K562 (cell line): ENCODE results near the gene KCNQ2. TPM values are rescaled to one million over a fixed set of nuclear protein-coding genes. Genes with fewer than 3 reads are reported as not detected.
A peak's percentile ranks its signal among the peaks of the same experiment; 100 is the strongest.

Experiments
- ATAC-seq: fragments of 200-7000 bp; cut with Tn5 transposase; 3 replicates; pipeline ENCODE4 v1.9.1; 2020; ENCODE audit warnings: moderate library complexity
- BruUV-seq: library from RNA; stranded (reverse); fragments of 400-500 nt; replicated peaks from 2 replicates; lab custom pipeline; 2021; lab: Mats Ljungman, UMichigan
- CTCF ChIA-PET: fragments of 300-600 bp; formaldehyde crosslinking; extraction: SDS; loops from one replicate; lab custom pipeline; 2021; ENCODE audit warnings: low intra/inter-chr PET ratio; lab: Yijun Ruan, JAX
- POLR2A ChIA-PET: fragments of 300-600, 350-650 bp; sonication (Branson Sonifier 250); formaldehyde crosslinking; extraction: SDS; loops from one replicate; lab custom pipeline; 2021; ENCODE audit warnings: antibody characterized with exemption, inconsistent platforms; lab: Yijun Ruan, JAX
- DNase-seq, 4 experiments: peaks; one replicate each; pipeline versions ENCODE4 v3.0.0 to v3.0.0-alpha.2; 2011 to 2018; ENCODE audit warnings: low spot score in 3 of 4, mixed read lengths in 3 of 4; ENCODE audit errors: extremely low read depth in 1 of 4
- FAIRE-seq: peaks from 2 replicates; lab custom pipeline; 2011; peaks lifted over from hg19 to GRCh38; lab: Jason Lieb, UNC
- H2AFZ ChIP-seq: 2 replicates; pipeline ENCODE4 v1.6.0; 2011; ENCODE audit warnings: low read depth, low read length, control low read depth, inconsistent platforms
- H3K27ac ChIP-seq: fragments of 200-600 bp; 3 replicates; pipeline ENCODE4 v1.8.0; 2011; ENCODE audit warnings: low read depth, mild to moderate bottlenecking, control low read depth, inconsistent platforms, low read length, moderate library complexity, mixed read lengths; ENCODE audit errors: extremely low read depth
- H3K27me3 ChIP-seq, 2 experiments: fragments of 300-600 bp in 1 of 2; 2 replicates in 1 of 2; 3 replicates in 1 of 2; pipeline versions ENCODE4 v1.6.0 to v1.8.0; 2011; ENCODE audit warnings: inconsistent platforms in 2 of 2, low read length in 2 of 2, mild to moderate bottlenecking in 1 of 2, mixed read lengths in 1 of 2, moderate library complexity in 1 of 2; ENCODE audit not compliant: control insufficient read depth in 2 of 2, insufficient read depth in 2 of 2
- H3K36me3 ChIP-seq: fragments of 300-600 bp; 3 replicates; pipeline ENCODE4 v1.8.0; 2011; ENCODE audit warnings: mild to moderate bottlenecking, low read length, inconsistent platforms; ENCODE audit not compliant: control insufficient read depth, insufficient read depth
- H3K4me1 ChIP-seq, 2 experiments: fragments of 200-600 bp in 1 of 2; replicated peaks in 1 of 2; 2 replicates in 1 of 2; 3 replicates in 1 of 2; pipeline versions ENCODE4 v1.5.1 to v1.8.0; 2011; ENCODE audit warnings: inconsistent platforms in 2 of 2, low read length in 2 of 2, mild to moderate bottlenecking in 1 of 2, mixed read lengths in 1 of 2, moderate library complexity in 1 of 2; ENCODE audit not compliant: control insufficient read depth in 2 of 2, insufficient read depth in 2 of 2
- H3K4me2 ChIP-seq: 2 replicates; pipeline ENCODE4 v1.6.1; 2011; ENCODE audit warnings: low read length, control low read depth, inconsistent platforms, mixed read lengths; ENCODE audit not compliant: insufficient read depth
- H3K4me3 ChIP-seq: fragments of 200-600 bp; sonication (generic), shearing (Covaris generic); 2 replicates; pipeline ENCODE4 v1.5.1; 2016; ENCODE audit warnings: control low read depth, inconsistent platforms
- H3K79me2 ChIP-seq: fragments of 200-600 bp; 3 replicates; pipeline ENCODE4 v1.8.0; 2011; ENCODE audit warnings: low read length, inconsistent platforms; ENCODE audit not compliant: control insufficient read depth, insufficient read depth
- H3K9ac ChIP-seq, 2 experiments: 2 replicates each; pipeline versions ENCODE4 v1.6.0 to v1.6.1; 2011; ENCODE audit warnings: low read depth in 2 of 2, low read length in 2 of 2, control low read depth in 1 of 2, inconsistent platforms in 1 of 2, mild to moderate bottlenecking in 1 of 2, mixed read lengths in 1 of 2; ENCODE audit not compliant: insufficient read depth in 1 of 2
- H3K9me1 ChIP-seq: one replicate; pipeline ENCODE4 v1.6.0; 2011; ENCODE audit warnings: inconsistent platforms, mild to moderate bottlenecking, low read length, moderate library complexity; ENCODE audit not compliant: control insufficient read depth, insufficient read depth
- H3K9me3 ChIP-seq: replicated peaks from 2 replicates; pipeline ENCODE4 v1.5.1; 2011; ENCODE audit warnings: low read depth, low read length, inconsistent platforms; ENCODE audit not compliant: control insufficient read depth, insufficient read depth
- H4K20me1 ChIP-seq: replicated peaks from 2 replicates; pipeline ENCODE4 v1.6.1; 2011; ENCODE audit warnings: low read length, inconsistent platforms, mixed read lengths; ENCODE audit not compliant: control insufficient read depth, insufficient read depth
- CHD4 ChIP-seq: fragments of 200-600 bp; sonication (generic); IDR thresholded peaks from 3 replicates; pipeline ENCODE4 v1.6.1; 2012; ENCODE audit warnings: low read depth, mild to moderate bottlenecking, mixed read lengths, low read length, inconsistent platforms; ENCODE audit not compliant: insufficient read depth, insufficient replicate concordance, poor library complexity, severe bottlenecking
- ESRRA ChIP-seq: fragments of 450-650 bp; IDR thresholded peaks from 2 replicates; pipeline ENCODE4 v1.6.1; 2014; ENCODE audit warnings: low read depth, mild to moderate bottlenecking, moderate library complexity, borderline replicate concordance
- FOXA1 ChIP-seq: fragments of 450-650 bp; IDR thresholded peaks from 2 replicates; pipeline ENCODE4 v1.6.1; 2016; ENCODE audit warnings: mild to moderate bottlenecking, borderline replicate concordance
- NR2C1 ChIP-seq, 2 experiments: fragments of 450-650 bp; IDR thresholded peaks; 2 replicates each; pipeline ENCODE4 v1.6.1; 2017; ENCODE audit warnings: mild to moderate bottlenecking in 2 of 2, antibody characterized with exemption in 1 of 2, inconsistent platforms in 1 of 2, missing compliant biosample characterization in 1 of 2, missing genetic modification characterization in 1 of 2
- SETDB1 ChIP-seq: IDR thresholded peaks from one replicate; pipeline ENCODE4 v1.6.1; 2012; ENCODE audit warnings: low read length, control low read depth, inconsistent platforms
- WGBS: fragments of 100-300 bp; shearing (Covaris generic); methylation state at CpG from one replicate; pipeline ENCODE4 v1.1.6; 2016; ENCODE audit warnings: low coverage, mixed read lengths; ENCODE audit not compliant: insufficient coverage; ENCODE audit errors: missing lambda C conversion rate; 5-methylcytosine and 5-hydroxymethylcytosine counted together
- in situ Hi-C: fragments of 300-500 bp; cut with MboI; formaldehyde crosslinking; loops from 4 replicates; pipeline ENCODE4 v1.15.0; 2018; ENCODE audit warnings: inconsistent platforms, mixed read lengths
- intact Hi-C: fragments of 100-400 bp; cut with micrococcal nuclease; formaldehyde crosslinking; loops from 2 replicates; pipeline ENCODE4 v1.14.2; 2022
- polyA plus RNA-seq, 8 experiments: library from polyadenylated mRNA; depleted of rRNA in 4 of 8; stranded (reverse) in 5 of 8; unstranded in 3 of 8; fragments of >200 nt; fragmentation: Nextera tagmentation in 2 of 8; fragmentation: Illumina TruSeq in 1 of 8; extraction: Ambion mirVana in 2 of 8; extraction: Trizol in 1 of 8; gene quantifications; 2 replicates each; pipeline versions ENCODE4 v1.2.1 to v1.2.3, GENCODE V29; 2011 to 2014; ENCODE audit warnings: inconsistent platforms in 1 of 8, missing spikeins in 1 of 8
- total RNA-seq, 7 experiments: library from RNA; depleted of rRNA in 6 of 7; stranded (reverse); fragments of >200 nt in 6 of 7; fragmentation: Illumina TruSeq in 2 of 7; extraction: Trizol in 2 of 7; gene quantifications; 2 replicates each; pipeline versions ENCODE4 v1.2.1 to v1.2.3, GENCODE V29; 2011 to 2021; ENCODE audit warnings: low replicate concordance in 1 of 7

The KCNQ2 gene
- total and polyA plus RNA-seq, 9 of the 15 experiments (the other 6 are each of a cell fraction or from before 2014, with no cell fraction given): 0.13 to 0.16 TPM; not detected in 7

- 0 out of 2 replicates have a peak, but pooled peaks have one; percentile 29 for TF ChIP-seq ESRRA
- no peak for TF ChIP-seq SETDB1
- no peak for TF ChIP-seq NR2C1 (IDR thresholded peaks at IDR 0.05)
- TF ChIP-seq NR2C1 (tag; IDR thresholded peaks at IDR 0.05): 0 out of 2 replicates have a peak, but pooled peaks have one; percentile 42
- no peak for TF ChIP-seq FOXA1
- no peak for TF ChIP-seq CHD4
- H3K9me3 ChIP-seq: no peaks in the 10 kb centered on the region
- FAIRE-seq: no peak
- H3K36me3 ChIP-seq: no peaks in the 10 kb centered on the region
- no peak for ATAC-seq
- BruUV-seq: no TSS peak
- H3K4me3 ChIP-seq: no peak overlapping the region
- CTCF ChIA-PET: interaction anchor here (0.6 kb wide), 1 partner anchor 524 kb away, joined by 3 read pairs; no protein-coding TSS in a partner anchor
- no peak overlapping the region for H3K27ac ChIP-seq
- H3K4me2 ChIP-seq: no peak overlapping the region
- H3K9ac ChIP-seq: no peak overlapping the region
- POLR2A ChIA-PET: no interaction called here
- intact Hi-C loops (no loop called here), in situ Hi-C loops (no loop called here)
- DNase-seq: peak in 2 of 4 experiments; percentile 30 to 37
- no peak overlapping the region for H2AFZ ChIP-seq
- H3K79me2 ChIP-seq: no peaks in the 10 kb centered on the region
- peaks cover 31 to 65% of the 10 kb centered on the region in 2 experiments; a peak in 4 of 5 replicates for H3K27me3 ChIP-seq
- H4K20me1 ChIP-seq: peaks cover 10% of the 10 kb centered on the region; the same call in 1 of the 2 replicates
- H3K9me1 ChIP-seq: no peaks in the 10 kb centered on the region
- WGBS: 8% methylated on average over 21 of the region's 30 CpGs
- peaks cover 0 to 46% of the 10 kb centered on the region in 2 experiments; a peak in 2 of 5 replicates for H3K4me1 ChIP-seq
These were observed 22.4 kb downstream of the KCNQ2 start for GRCh38 chr20:63449796-63450730.
